K562 (cell line): Measurements from ENCODE around the gene JUNB. TPM values are rescaled to one million over a fixed set of nuclear protein-coding genes. Genes with fewer than 3 reads are reported as not detected.

Source experiments
- ATAC-seq: fragments of 200-7000 bp; cut with Tn5 transposase; 3 replicates; pipeline ENCODE4 v1.9.1; 2020; ENCODE audit warnings: moderate library complexity
- BruUV-seq: library from RNA; stranded (reverse); fragments of 400-500 nt; replicated peaks from 2 replicates; lab custom pipeline; 2021; lab: Mats Ljungman, UMichigan
- CTCF ChIA-PET: fragments of 300-600 bp; formaldehyde crosslinking; extraction: SDS; loops from one replicate; lab custom pipeline; 2021; ENCODE audit warnings: low intra/inter-chr PET ratio; lab: Yijun Ruan, JAX
- POLR2A ChIA-PET: fragments of 300-600, 350-650 bp; sonication (Branson Sonifier 250); formaldehyde crosslinking; extraction: SDS; loops from one replicate; lab custom pipeline; 2021; ENCODE audit warnings: antibody characterized with exemption, inconsistent platforms; lab: Yijun Ruan, JAX
- DNase-seq, 4 experiments: peaks; one replicate each; pipeline versions ENCODE4 v3.0.0 to v3.0.0-alpha.2; 2011 to 2018; ENCODE audit warnings: low spot score in 3 of 4, mixed read lengths in 3 of 4; ENCODE audit errors: extremely low read depth in 1 of 4
- FAIRE-seq: peaks from 2 replicates; lab custom pipeline; 2011; peaks lifted over from hg19 to GRCh38; lab: Jason Lieb, UNC
- H2AFZ ChIP-seq: 2 replicates; pipeline ENCODE4 v1.6.0; 2011; ENCODE audit warnings: low read depth, low read length, control low read depth, inconsistent platforms
- H3K27ac ChIP-seq: fragments of 200-600 bp; 3 replicates; pipeline ENCODE4 v1.8.0; 2011; ENCODE audit warnings: low read depth, mild to moderate bottlenecking, control low read depth, inconsistent platforms, low read length, moderate library complexity, mixed read lengths; ENCODE audit errors: extremely low read depth
- H3K27me3 ChIP-seq, 2 experiments: fragments of 300-600 bp in 1 of 2; 2 replicates in 1 of 2; 3 replicates in 1 of 2; pipeline versions ENCODE4 v1.6.0 to v1.8.0; 2011; ENCODE audit warnings: inconsistent platforms in 2 of 2, low read length in 2 of 2, mild to moderate bottlenecking in 1 of 2, mixed read lengths in 1 of 2, moderate library complexity in 1 of 2; ENCODE audit not compliant: control insufficient read depth in 2 of 2, insufficient read depth in 2 of 2
- H3K36me3 ChIP-seq: fragments of 300-600 bp; 3 replicates; pipeline ENCODE4 v1.8.0; 2011; ENCODE audit warnings: mild to moderate bottlenecking, low read length, inconsistent platforms; ENCODE audit not compliant: control insufficient read depth, insufficient read depth
- H3K4me1 ChIP-seq, 2 experiments: fragments of 200-600 bp in 1 of 2; replicated peaks in 1 of 2; 2 replicates in 1 of 2; 3 replicates in 1 of 2; pipeline versions ENCODE4 v1.5.1 to v1.8.0; 2011; ENCODE audit warnings: inconsistent platforms in 2 of 2, low read length in 2 of 2, mild to moderate bottlenecking in 1 of 2, mixed read lengths in 1 of 2, moderate library complexity in 1 of 2; ENCODE audit not compliant: control insufficient read depth in 2 of 2, insufficient read depth in 2 of 2
- H3K4me2 ChIP-seq: 2 replicates; pipeline ENCODE4 v1.6.1; 2011; ENCODE audit warnings: low read length, control low read depth, inconsistent platforms, mixed read lengths; ENCODE audit not compliant: insufficient read depth
- H3K4me3 ChIP-seq: fragments of 200-600 bp; sonication (generic), shearing (Covaris generic); 2 replicates; pipeline ENCODE4 v1.5.1; 2016; ENCODE audit warnings: control low read depth, inconsistent platforms
- H3K79me2 ChIP-seq: fragments of 200-600 bp; 3 replicates; pipeline ENCODE4 v1.8.0; 2011; ENCODE audit warnings: low read length, inconsistent platforms; ENCODE audit not compliant: control insufficient read depth, insufficient read depth
- H3K9ac ChIP-seq, 2 experiments: 2 replicates each; pipeline versions ENCODE4 v1.6.0 to v1.6.1; 2011; ENCODE audit warnings: low read depth in 2 of 2, low read length in 2 of 2, control low read depth in 1 of 2, inconsistent platforms in 1 of 2, mild to moderate bottlenecking in 1 of 2, mixed read lengths in 1 of 2; ENCODE audit not compliant: insufficient read depth in 1 of 2
- H3K9me1 ChIP-seq: one replicate; pipeline ENCODE4 v1.6.0; 2011; ENCODE audit warnings: inconsistent platforms, mild to moderate bottlenecking, low read length, moderate library complexity; ENCODE audit not compliant: control insufficient read depth, insufficient read depth
- H3K9me3 ChIP-seq: replicated peaks from 2 replicates; pipeline ENCODE4 v1.5.1; 2011; ENCODE audit warnings: low read depth, low read length, inconsistent platforms; ENCODE audit not compliant: control insufficient read depth, insufficient read depth
- H4K20me1 ChIP-seq: replicated peaks from 2 replicates; pipeline ENCODE4 v1.6.1; 2011; ENCODE audit warnings: low read length, inconsistent platforms, mixed read lengths; ENCODE audit not compliant: control insufficient read depth, insufficient read depth
- DNMT1 ChIP-seq: fragments of 450-650 bp; IDR thresholded peaks from 2 replicates; pipeline ENCODE4 v1.6.1; 2016; ENCODE audit warnings: antibody characterized with exemption, mild to moderate bottlenecking
- MEF2D ChIP-seq: conservative IDR thresholded peaks from 2 replicates; pipeline ENCODE4 v1.6.1; 2016; ENCODE audit warnings: low read depth, missing genetic modification characterization, missing compliant biosample characterization
- MYC ChIP-seq, 2 experiments: fragments of 250-450 bp in 1 of 2; sonication (Bioruptor Pico) in 1 of 2; IDR thresholded peaks; 2 replicates each; pipeline versions ENCODE4 v1.5.1 to v1.6.1; 2012 to 2021; ENCODE audit warnings: low read depth in 2 of 2, borderline replicate concordance in 1 of 2, improper control_type of control experiment in 1 of 2, low read length in 1 of 2, mild to moderate bottlenecking in 1 of 2, moderate library complexity in 1 of 2
- SFPQ ChIP-seq: fragments of 200-400 bp; formaldehyde crosslinking; IDR thresholded peaks from 2 replicates; pipeline ENCODE4 v1.6.1; 2017; ENCODE audit warnings: mild to moderate bottlenecking, low read depth, low read length, moderate library complexity
- TCF7L2 ChIP-seq: fragments of 150-350 bp; IDR thresholded peaks from 2 replicates; pipeline ENCODE4 v1.6.1; 2016; ENCODE audit warnings: low read depth, mild to moderate bottlenecking, low read length, moderate library complexity
- ZBTB33 ChIP-seq: sonication (generic); formaldehyde crosslinking; IDR thresholded peaks from 2 replicates; pipeline ENCODE4 v1.8.1; 2023; ENCODE audit warnings: mild to moderate bottlenecking, missing genetic modification reagents
- ZNF212 ChIP-seq: fragments of 450-650 bp; formaldehyde crosslinking; IDR thresholded peaks from 2 replicates; pipeline ENCODE4 v1.4.0; 2020; ENCODE audit warnings: mild to moderate bottlenecking
- ZNF445 ChIP-seq: fragments of 250-450 bp; sonication (Bioruptor Pico); IDR thresholded peaks from 2 replicates; pipeline ENCODE4 v1.4.0; 2020; ENCODE audit warnings: low read depth, mild to moderate bottlenecking, moderate library complexity
- WGBS: fragments of 100-300 bp; shearing (Covaris generic); methylation state at CpG from one replicate; pipeline ENCODE4 v1.1.6; 2016; ENCODE audit warnings: low coverage, mixed read lengths; ENCODE audit not compliant: insufficient coverage; ENCODE audit errors: missing lambda C conversion rate; 5-methylcytosine and 5-hydroxymethylcytosine counted together
- in situ Hi-C: fragments of 300-500 bp; cut with MboI; formaldehyde crosslinking; loops from 4 replicates; pipeline ENCODE4 v1.15.0; 2018; ENCODE audit warnings: inconsistent platforms, mixed read lengths
- intact Hi-C: fragments of 100-400 bp; cut with micrococcal nuclease; formaldehyde crosslinking; loops from 2 replicates; pipeline ENCODE4 v1.14.2; 2022
- polyA plus RNA-seq, 8 experiments: library from polyadenylated mRNA; depleted of rRNA in 4 of 8; stranded (reverse) in 5 of 8; unstranded in 3 of 8; fragments of >200 nt; fragmentation: Nextera tagmentation in 2 of 8; fragmentation: Illumina TruSeq in 1 of 8; extraction: Ambion mirVana in 2 of 8; extraction: Trizol in 1 of 8; gene quantifications; 2 replicates each; pipeline versions ENCODE4 v1.2.1 to v1.2.3, GENCODE V29; 2011 to 2014; ENCODE audit warnings: inconsistent platforms in 1 of 8, missing spikeins in 1 of 8
- total RNA-seq, 7 experiments: library from RNA; depleted of rRNA in 6 of 7; stranded (reverse); fragments of >200 nt in 6 of 7; fragmentation: Illumina TruSeq in 2 of 7; extraction: Trizol in 2 of 7; gene quantifications; 2 replicates each; pipeline versions ENCODE4 v1.2.1 to v1.2.3, GENCODE V29; 2011 to 2021; ENCODE audit warnings: low replicate concordance in 1 of 7

Gene JUNB
- total and polyA plus RNA-seq, 9 of the 15 experiments (the other 6 are each of a cell fraction or from before 2014, with no cell fraction given), result 0.23 to 88.1 (median 13.1) TPM

GRCh38 chr19:12754465-12755196 is 36.7 kb upstream of the JUNB start:
- H3K27ac ChIP-seq, result no peak overlapping the region
- H3K4me2 ChIP-seq, result no peak overlapping the region
- FAIRE-seq, result no peak
- no peaks in the 10 kb centered on the region for H4K20me1 ChIP-seq
- in situ Hi-C loops (no loop called here), intact Hi-C loops (no loop called here)
- no peak for ATAC-seq
- H3K9ac ChIP-seq, result no peak overlapping the region
- 51% methylated on average over 24 of the region's 50 CpGs for WGBS
- CTCF ChIA-PET, result no interaction called here
- no peak overlapping the region for H2AFZ ChIP-seq
- no peaks in the 10 kb centered on the region for H3K9me3 ChIP-seq
- H3K27me3 ChIP-seq, result peaks cover 20 to 36% of the 10 kb centered on the region in 2 experiments; a peak in 3 of 5 replicates
- no TSS peak for BruUV-seq
- H3K9me1 ChIP-seq, result no peaks in the 10 kb centered on the region
- TF ChIP-seq ZNF212 (CRISPR knock-in tag), result no peak
- TF ChIP-seq MEF2D, result no peak
- TF ChIP-seq ZBTB33 (CRISPR knock-in tag), result peak; percentile 18; the same call in 1 of the 2 replicates
- no peak for TF ChIP-seq MYC (IDR thresholded peaks at IDR 0.05; ENCODE audit: low read depth, low read length)
- no peak for TF ChIP-seq MYC (CRISPR knock-in tag; IDR thresholded peaks at IDR 0.05; ENCODE audit: borderline replicate concordance, low read depth)
- no peak for TF ChIP-seq TCF7L2
- TF ChIP-seq DNMT1, result no peak
- TF ChIP-seq ZNF445, result no peak
- no peak for TF ChIP-seq SFPQ
- no peak overlapping the region for H3K4me3 ChIP-seq
- POLR2A ChIA-PET, result interaction anchor here (0.6 to 2.0 kb wide), 8 partner anchors 8 to 1494 kb away, joined by 3 to 6 read pairs (median 4); partner anchors contain the start of genes GET3 and TRIR
- H3K4me1 ChIP-seq, result peaks cover 4 to 45% of the 10 kb centered on the region in 2 experiments; a peak in 3 of 5 replicates
- no peaks in the 10 kb centered on the region for H3K79me2 ChIP-seq
- DNase-seq, result no peak
- H3K36me3 ChIP-seq, result no peaks in the 10 kb centered on the region
